Left ventricle myocardium inferior (tissue), 1 donor: ENCODE data around the gene COL8A1. TPM values are rescaled to one million over a fixed set of nuclear protein-coding genes. Genes with fewer than 3 reads are reported as not detected.

Source experiments
- DNase-seq: peaks from one replicate; pipeline ENCODE4 v3.0.0-alpha.2; 2020
- H3K27ac ChIP-seq: fragments of 200-600 bp; replicated peaks from 2 replicates; pipeline ENCODE4 v1.8.0; 2021
- H3K27me3 ChIP-seq: fragments of 200-600 bp; 2 replicates; pipeline ENCODE4 v1.8.0; 2021; ENCODE audit warnings: low read depth
- H3K36me3 ChIP-seq: fragments of 200-600 bp; 2 replicates; pipeline ENCODE4 v1.8.0; 2021
- H3K4me1 ChIP-seq: fragments of 200-600 bp; 2 replicates; pipeline ENCODE4 v1.8.0; 2021
- H3K4me3 ChIP-seq: fragments of 200-600 bp; 2 replicates; pipeline ENCODE4 v1.8.0; 2021; ENCODE audit warnings: mild to moderate bottlenecking, moderate library complexity
- H3K9me3 ChIP-seq: fragments of 200-600 bp; replicated peaks from 2 replicates; pipeline ENCODE4 v1.8.0; 2021
- CTCF ChIP-seq: fragments of 200-600 bp; IDR thresholded peaks from 2 replicates; pipeline ENCODE4 v1.8.0; 2021; ENCODE audit warnings: antibody characterized with exemption, mild to moderate bottlenecking, borderline replicate concordance
- intact Hi-C: fragments of 100-400 bp; cut with micrococcal nuclease; formaldehyde crosslinking; loops from one replicate; pipeline ENCODE4 v1.11.0; 2022
- total RNA-seq: library from RNA; stranded (reverse); fragmentation: NEBNext Ultra II Directional; extraction: Animal tissue kit (Norgen Biotek cat#: 25700); gene quantifications from one replicate; pipeline ENCODE4 v1.2.1, GENCODE V29; 2021
- donor health status: DM: no; HTN: yes; CAD: no; lungs with severe emphysema.

Gene COL8A1
- total RNA-seq, 1 donor from 2014 or later: 16.4 TPM

GRCh38 chr3:99704417-99704816, 66.0 kb downstream of the COL8A1 start:
- no peak for DNase-seq
- Histone ChIP-seq H3K27ac (no peak overlapping the region), H3K4me1 (peaks cover 13% of the 10 kb centered on the region), H3K9me3 (no peaks in the 10 kb centered on the region), H3K36me3 (no peaks in the 10 kb centered on the region), H3K27me3 (no peaks in the 10 kb centered on the region), H3K4me3 (no peak overlapping the region)
- no peak for TF ChIP-seq CTCF
- intact Hi-C loops: no loop called here

GRCh38 chr3:99706410-99706809, 68.0 kb downstream of the COL8A1 start:
- DNase-seq: no peak
- Histone ChIP-seq H3K27me3 (no peaks in the 10 kb centered on the region), H3K4me1 (peaks cover 13% of the 10 kb centered on the region), H3K36me3 (no peaks in the 10 kb centered on the region), H3K9me3 (no peaks in the 10 kb centered on the region), H3K4me3 (no peak overlapping the region), H3K27ac (no peak overlapping the region)
- intact Hi-C loops: no loop called here
- TF ChIP-seq CTCF: no peak

GRCh38 chr3:99708207-99708745, 69.9 kb downstream of the COL8A1 start:
- no peaks in the 10 kb centered on the region for H3K9me3 ChIP-seq
- intact Hi-C loops: no loop called here
- peaks cover 13% of the 10 kb centered on the region for H3K4me1 ChIP-seq
- H3K27me3 ChIP-seq: no peaks in the 10 kb centered on the region
- H3K4me3 ChIP-seq: no peak overlapping the region
- H3K27ac ChIP-seq: no peak overlapping the region
- TF ChIP-seq CTCF: no peak
- no peaks in the 10 kb centered on the region for H3K36me3 ChIP-seq
- DNase-seq: no peak

GRCh38 chr3:99709686-99710085, 71.3 kb downstream of the COL8A1 start:
- Histone ChIP-seq H3K27me3 (no peaks in the 10 kb centered on the region), H3K27ac (no peak overlapping the region), H3K4me3 (no peak overlapping the region), H3K36me3 (no peaks in the 10 kb centered on the region), H3K9me3 (no peaks in the 10 kb centered on the region), H3K4me1 (peaks cover 8% of the 10 kb centered on the region)
- intact Hi-C loops: no loop called here
- DNase-seq: no peak
- no peak for TF ChIP-seq CTCF

- TF ChIP-seq CTCF: no peak
- no peak overlapping the region for H3K27ac ChIP-seq
- H3K27me3 ChIP-seq: no peaks in the 10 kb centered on the region
- H3K4me1 ChIP-seq: peaks cover 8% of the 10 kb centered on the region
- DNase-seq: no peak
- no peak overlapping the region for H3K4me3 ChIP-seq
- H3K36me3 ChIP-seq: no peaks in the 10 kb centered on the region
- intact Hi-C loops: no loop called here
- no peaks in the 10 kb centered on the region for H3K9me3 ChIP-seq
Measured at GRCh38 chr3:99710094-99710493, 71.7 kb downstream of the COL8A1 start.

- no peak for TF ChIP-seq CTCF
- intact Hi-C loops: no loop called here
- no peaks in the 10 kb centered on the region for H3K36me3 ChIP-seq
- peaks cover 8% of the 10 kb centered on the region for H3K4me1 ChIP-seq
- H3K27me3 ChIP-seq: no peaks in the 10 kb centered on the region
- no peak overlapping the region for H3K27ac ChIP-seq
- no peak for DNase-seq
- no peak overlapping the region for H3K4me3 ChIP-seq
- H3K9me3 ChIP-seq: no peaks in the 10 kb centered on the region
Measured at GRCh38 chr3:99711351-99711750, 73.0 kb downstream of the COL8A1 start.
